SK-N-SH (cell line): ENCODE measurements around the gene PADI4.

Experiments used
- CTCF ChIP-seq: fragments of 200-600 bp; sonication (generic); IDR thresholded peaks from 2 replicates; pipeline ENCODE4 v1.6.1; 2017; ENCODE audit warnings: antibody characterized with exemption, mild to moderate bottlenecking, moderate library complexity
- MAX ChIP-seq: IDR thresholded peaks from 2 replicates; pipeline ENCODE4 v1.4.0; 2012; ENCODE audit warnings: low read depth
- MEF2A ChIP-seq: IDR thresholded peaks from 2 replicates; pipeline ENCODE4 v1.4.0; 2012; ENCODE audit warnings: low read depth, borderline replicate concordance
- PBX3 ChIP-seq: IDR thresholded peaks from 2 replicates; pipeline ENCODE4; 2012
- POLR2AphosphoS5 ChIP-seq: IDR thresholded peaks from 2 replicates; pipeline ENCODE4 v1.6.1; 2012; ENCODE audit warnings: low read depth, low read length
- RAD21 ChIP-seq: IDR thresholded peaks from 2 replicates; pipeline ENCODE4 v1.6.1; 2012; ENCODE audit warnings: mild to moderate bottlenecking, low read length
- RCOR1 ChIP-seq: fragments of 150-350 bp; IDR thresholded peaks from 2 replicates; pipeline ENCODE4 v1.6.1; 2017; ENCODE audit warnings: antibody characterized with exemption, low read length
- RFX5 ChIP-seq: IDR thresholded peaks from 2 replicates; pipeline ENCODE4 v1.6.1; 2012; ENCODE audit warnings: mild to moderate bottlenecking, improper control_type of control experiment, low read length
- SIN3A ChIP-seq: IDR thresholded peaks from 2 replicates; pipeline ENCODE4 v1.6.1; 2012; ENCODE audit warnings: low read depth, mild to moderate bottlenecking, low read length, moderate library complexity, borderline replicate concordance
- TCF12 ChIP-seq: IDR thresholded peaks from 2 replicates; pipeline ENCODE4 v1.4.0; 2012

GRCh38 chr1:17365293-17365692 is 57.3 kb downstream of the PADI4 start:
- TF ChIP-seq CTCF: no peak
- TF ChIP-seq POLR2AphosphoS5: no peak
- no peak for TF ChIP-seq RCOR1
- TF ChIP-seq TCF12: no peak
- no peak for TF ChIP-seq RFX5
- TF ChIP-seq PBX3: no peak
- no peak for TF ChIP-seq MAX
- no peak for TF ChIP-seq MEF2A
- no peak for TF ChIP-seq RAD21
- no peak for TF ChIP-seq SIN3A
